Hepatocyte (in vitro differentiated cells): Measurements from ENCODE around the gene TRRAP.

Experiments
- EZH2 ChIP-seq: fragments of 200-600 bp; sonication (generic); IDR thresholded peaks from 2 replicates; pipeline ENCODE4 v1.6.1; 2016; ENCODE audit warnings: antibody characterized with exemption, mild to moderate bottlenecking, borderline replicate concordance
- EZH2phosphoT487 ChIP-seq: fragments of 200-600 bp; sonication (generic); IDR thresholded peaks from one replicate; pipeline ENCODE4 v1.6.1; 2018; ENCODE audit warnings: antibody characterized with exemption, mild to moderate bottlenecking, low read depth, moderate library complexity; ENCODE audit not compliant: unreplicated experiment, severe bottlenecking
- TF ChIP-seq, protein P1 (sequence below): fragments of 200-600 bp; sonication (generic); IDR thresholded peaks from 2 replicates; pipeline ENCODE4 v1.5.1; 2016; ENCODE audit warnings: antibody characterized with exemption, mild to moderate bottlenecking; ENCODE audit not compliant: poor library complexity

DNA sequence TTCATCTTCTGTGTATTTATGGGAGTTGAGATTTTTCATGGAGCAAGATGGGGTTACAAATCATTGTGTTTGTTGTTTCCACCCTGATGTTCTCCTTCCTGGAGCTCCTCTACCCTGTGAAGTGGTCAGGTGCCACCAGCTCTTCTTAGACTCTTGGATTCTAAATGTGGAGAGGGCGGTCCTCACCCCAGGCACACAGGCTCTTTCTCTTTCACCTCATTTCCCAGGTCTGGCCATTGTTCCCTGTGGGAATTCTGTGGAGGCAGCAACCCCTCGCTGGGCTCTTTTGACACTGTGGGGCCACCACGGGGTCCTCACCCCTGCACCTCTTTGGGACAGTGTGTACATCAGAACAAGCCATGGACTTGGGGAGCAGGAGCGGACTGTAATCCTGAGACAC lies 95.9 kb downstream of the TRRAP start:
- TF ChIP-seq, protein P1, sequence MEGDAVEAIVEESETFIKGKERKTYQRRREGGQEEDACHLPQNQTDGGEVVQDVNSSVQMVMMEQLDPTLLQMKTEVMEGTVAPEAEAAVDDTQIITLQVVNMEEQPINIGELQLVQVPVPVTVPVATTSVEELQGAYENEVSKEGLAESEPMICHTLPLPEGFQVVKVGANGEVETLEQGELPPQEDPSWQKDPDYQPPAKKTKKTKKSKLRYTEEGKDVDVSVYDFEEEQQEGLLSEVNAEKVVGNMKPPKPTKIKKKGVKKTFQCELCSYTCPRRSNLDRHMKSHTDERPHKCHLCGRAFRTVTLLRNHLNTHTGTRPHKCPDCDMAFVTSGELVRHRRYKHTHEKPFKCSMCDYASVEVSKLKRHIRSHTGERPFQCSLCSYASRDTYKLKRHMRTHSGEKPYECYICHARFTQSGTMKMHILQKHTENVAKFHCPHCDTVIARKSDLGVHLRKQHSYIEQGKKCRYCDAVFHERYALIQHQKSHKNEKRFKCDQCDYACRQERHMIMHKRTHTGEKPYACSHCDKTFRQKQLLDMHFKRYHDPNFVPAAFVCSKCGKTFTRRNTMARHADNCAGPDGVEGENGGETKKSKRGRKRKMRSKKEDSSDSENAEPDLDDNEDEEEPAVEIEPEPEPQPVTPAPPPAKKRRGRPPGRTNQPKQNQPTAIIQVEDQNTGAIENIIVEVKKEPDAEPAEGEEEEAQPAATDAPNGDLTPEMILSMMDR: no peak
- TF ChIP-seq EZH2 (no peak), EZH2phosphoT487 (no peak)
